Lung microvascular endothelial cell (primary cell): Measurements from ENCODE around the gene PAWR. TPM values are rescaled to one million over a fixed set of nuclear protein-coding genes. Genes with fewer than 3 reads are reported as not detected.

Source experiments
- DNase-seq, 2 donors: peaks; one replicate each; pipeline versions ENCODE4 v3.0.0 to v3.0.0-alpha.2; 2010; ENCODE audit warnings: low read depth in 2 of 2
- total RNA-seq: library from RNA; depleted of rRNA; stranded (reverse); fragments of >200 nt; gene quantifications from 2 replicates; pipeline ENCODE4 v1.2.1, GENCODE V29; 2014

PAWR gene, protein sequence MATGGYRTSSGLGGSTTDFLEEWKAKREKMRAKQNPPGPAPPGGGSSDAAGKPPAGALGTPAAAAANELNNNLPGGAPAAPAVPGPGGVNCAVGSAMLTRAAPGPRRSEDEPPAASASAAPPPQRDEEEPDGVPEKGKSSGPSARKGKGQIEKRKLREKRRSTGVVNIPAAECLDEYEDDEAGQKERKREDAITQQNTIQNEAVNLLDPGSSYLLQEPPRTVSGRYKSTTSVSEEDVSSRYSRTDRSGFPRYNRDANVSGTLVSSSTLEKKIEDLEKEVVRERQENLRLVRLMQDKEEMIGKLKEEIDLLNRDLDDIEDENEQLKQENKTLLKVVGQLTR
- total RNA-seq: 49.3 and 128 TPM in 2 replicates

DNA sequence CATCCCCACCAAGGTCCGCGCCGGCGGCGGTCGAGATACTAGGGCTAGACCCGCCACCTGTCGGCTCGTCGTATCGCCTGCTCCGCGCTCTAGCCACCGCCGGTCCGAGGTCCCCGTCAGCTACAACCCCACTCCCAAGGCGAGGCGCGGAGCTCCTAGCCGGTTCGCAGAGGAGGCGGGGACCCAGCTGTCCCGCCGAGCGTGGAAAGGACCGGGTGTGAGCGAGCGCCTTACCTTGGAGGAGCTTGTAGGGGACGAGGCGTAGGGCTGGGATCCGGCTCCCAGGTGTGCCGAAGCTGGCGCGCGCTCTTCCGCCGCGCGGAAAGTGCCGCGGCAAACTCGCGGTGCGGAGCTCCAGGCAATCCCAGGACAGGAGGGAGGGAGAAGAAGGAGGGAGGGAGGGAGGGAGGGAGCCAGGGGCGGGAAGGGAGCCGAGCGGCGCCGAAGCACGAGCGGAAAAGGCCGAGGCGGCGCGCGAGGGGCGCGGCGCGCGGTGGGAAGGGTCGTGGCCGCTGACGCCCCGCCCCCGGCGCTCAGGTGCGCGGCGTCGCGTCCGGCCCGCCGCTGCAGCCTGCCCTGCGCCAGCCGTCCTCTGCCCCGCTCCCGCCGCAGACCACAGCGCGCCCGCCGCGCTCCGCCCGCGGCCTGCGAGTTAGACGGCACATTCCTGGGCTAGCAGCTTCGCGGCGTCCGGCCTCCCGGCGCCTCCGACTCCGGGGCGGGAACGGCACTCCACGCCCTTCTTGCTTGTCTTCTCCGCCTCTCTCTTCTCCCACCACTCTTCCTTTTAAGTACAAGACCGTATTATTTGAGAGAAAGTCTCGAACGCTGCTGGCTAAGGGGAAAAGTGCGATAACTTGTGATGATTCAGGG lies at the start of gene PAWR:
TSS of gene PAWR (minus strand) at position 327 of the 873 bp plus-strand sequence. CDS start 720 bp downstream, outside the sequence.
- peak; percentile 86 to 88 for DNase-seq

DNA sequence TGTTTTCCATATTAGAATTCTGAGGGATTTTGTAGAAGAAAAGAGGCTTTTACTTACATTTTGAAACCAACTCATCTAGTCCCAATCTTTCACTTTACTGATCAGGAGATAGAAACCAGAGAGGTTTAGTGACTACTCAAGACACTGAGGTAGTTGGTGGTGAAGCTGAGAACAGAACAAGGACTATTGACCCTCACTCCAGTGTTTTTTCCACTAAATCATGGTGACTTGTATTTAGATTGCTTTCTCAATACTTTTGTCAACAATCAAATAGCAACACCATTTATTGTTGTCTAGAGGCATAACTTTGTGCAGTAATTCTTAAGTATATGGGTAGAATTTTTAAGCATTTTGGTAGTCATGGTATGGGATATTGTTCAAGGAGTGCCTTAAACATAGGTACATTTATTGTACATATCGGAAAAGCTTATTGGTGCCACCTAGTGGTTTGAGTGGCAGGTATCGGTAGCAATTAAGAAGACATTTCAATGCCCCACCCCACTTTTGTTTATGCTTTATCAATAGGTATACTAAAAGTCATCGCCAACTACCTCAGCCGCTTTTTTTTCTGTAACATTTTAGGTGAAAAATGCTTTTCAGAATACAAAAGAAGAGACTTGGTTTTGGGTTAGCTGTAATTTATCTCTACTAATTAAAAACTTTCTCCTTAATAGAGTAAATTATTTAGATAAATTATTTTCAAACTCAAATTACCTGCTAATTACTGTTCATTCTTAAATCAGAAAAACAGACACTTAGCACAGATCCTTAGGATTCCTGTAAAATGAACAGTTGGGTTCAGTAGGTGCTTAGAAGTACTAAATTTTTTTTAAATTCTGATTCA lies 47.3 kb upstream of the PAWR start:
- peak; percentile 80 to 82 for DNase-seq

DNA sequence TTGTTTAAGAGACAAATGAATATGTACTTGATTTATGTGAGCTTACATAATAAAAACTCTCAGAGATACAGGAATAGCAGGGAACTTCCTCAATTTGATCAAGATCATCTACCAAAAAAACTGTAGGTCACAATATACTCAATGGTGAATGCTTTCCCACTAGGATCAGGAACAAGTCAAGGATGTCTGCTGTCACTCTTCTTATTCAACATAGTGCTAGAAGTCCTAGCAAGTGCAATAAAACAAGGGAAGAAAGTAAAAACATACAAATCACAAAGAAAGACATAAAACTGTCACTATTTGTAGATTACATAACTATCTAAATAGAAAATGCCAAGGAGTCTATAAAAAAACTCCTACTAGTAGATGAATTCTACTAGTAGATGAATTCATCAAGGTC lies 41.9 kb upstream of the PAWR start:
- no peak for DNase-seq

DNA sequence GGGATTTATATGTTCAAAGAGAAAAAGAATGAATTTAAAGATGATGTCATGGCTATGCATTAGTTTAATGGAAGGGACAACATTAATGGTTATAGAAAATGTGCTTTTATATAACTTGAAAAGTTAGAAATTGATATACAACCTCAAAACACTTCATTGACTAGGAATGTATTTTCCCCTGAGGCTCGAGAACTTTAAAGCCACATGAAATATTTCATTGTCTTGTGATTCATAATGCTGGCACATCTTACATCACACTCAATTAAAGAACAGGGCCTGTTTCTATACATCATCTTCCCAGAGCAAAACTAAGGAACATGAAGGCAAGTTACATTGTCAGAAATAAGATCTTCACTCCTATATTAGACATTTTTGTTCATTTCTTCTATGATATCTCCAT lies 35.2 kb upstream of the PAWR start:
- DNase-seq: peak in 1 of 2 donors; percentile 6

DNA sequence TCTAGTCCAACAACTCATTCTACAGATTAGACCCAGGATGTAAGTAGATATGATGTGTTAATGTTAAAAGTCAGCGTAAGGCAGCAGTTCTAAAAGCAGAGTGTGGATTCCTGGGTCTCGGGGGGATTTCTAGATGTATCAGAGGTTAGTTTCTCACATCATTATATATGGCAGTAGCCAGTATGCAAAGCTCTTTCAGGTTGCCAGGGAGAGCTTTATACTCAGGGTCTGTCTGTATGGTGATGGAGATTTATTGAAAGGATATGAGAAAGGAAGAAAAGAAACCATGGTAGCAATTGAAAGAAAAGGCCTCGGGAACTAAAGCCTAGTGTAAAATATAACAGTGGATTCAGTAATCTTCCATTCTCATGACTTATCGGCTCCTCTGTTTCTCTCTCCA lies 26.2 kb upstream of the PAWR start:
- no peak for DNase-seq

DNA sequence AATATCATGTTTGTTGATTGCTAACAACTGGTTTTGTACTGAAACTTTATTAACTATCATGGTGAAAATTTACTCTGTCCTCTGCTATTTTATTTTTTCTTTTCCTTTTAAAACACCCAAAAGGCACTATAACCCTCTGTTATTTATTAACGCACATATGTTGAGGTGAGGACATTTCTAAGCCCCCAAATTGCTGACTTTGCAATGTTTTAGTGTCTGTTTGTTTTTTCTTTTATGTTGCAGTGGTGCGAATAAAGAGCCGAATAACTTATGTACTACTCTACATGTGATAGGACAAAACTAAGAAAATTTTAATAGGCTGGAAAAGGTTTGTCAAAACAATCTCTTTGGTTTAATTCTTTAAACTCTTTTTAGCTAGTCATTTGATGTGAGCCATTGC lies 24.5 kb upstream of the PAWR start:
- DNase-seq: no peak

DNA sequence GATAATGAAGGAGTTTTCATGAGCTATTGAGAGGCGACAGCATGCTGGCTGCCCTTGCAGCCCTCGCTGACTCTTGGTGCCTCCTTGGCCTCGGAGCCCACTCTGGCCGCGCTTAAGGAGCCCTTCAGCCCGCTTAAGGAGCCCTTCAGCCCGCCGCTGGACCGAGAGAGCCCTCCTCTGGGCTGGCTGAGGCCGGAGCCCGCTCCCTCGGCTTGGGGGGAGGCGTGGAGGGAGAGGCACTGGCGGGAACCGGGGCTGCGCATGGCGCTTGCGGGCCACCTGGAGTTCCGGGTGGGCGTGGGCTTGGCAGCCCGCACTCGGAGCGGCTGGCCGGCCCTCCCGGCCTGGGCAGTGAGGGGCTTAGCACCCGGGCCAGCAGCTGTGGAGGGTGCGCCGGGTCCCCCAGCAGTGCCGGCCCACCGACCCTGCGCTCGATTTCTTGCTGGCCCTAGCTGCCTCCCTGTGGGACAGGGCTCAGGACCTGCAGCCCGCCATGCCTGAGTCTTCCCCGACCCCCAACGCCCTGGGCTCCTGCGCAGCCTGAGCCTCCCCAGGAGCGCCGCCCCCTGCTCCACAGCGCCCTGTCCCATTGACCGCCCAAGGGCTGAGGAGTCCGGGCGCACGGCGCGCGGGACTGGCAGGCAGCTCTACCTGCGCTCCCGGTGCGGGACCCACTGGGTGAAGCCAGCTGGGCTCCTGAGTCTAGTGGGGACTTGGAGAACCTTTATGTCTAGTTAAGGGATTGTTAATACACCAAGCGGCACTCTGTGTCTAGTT lies 20.1 kb upstream of the PAWR start:
- DNase-seq: no peak

DNA sequence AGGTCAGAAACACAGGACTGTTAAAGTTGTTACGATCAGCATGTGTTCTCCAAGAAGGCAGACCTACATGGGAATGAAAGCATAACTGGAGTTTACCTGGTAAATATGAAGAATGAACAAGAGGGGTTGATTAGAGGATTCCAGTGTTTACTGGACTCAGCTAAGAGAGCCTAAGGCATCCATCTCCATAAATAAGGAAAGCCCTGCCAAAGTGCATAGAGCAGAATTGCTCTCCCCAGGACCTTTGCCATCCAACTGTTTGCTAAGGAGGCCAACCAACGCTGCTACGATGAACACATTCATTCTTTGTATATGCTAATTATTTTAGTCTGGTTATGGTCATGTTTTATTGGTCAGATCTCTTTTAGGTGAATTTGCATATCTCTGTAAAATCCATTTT lies 17.1 kb upstream of the PAWR start:
- no peak for DNase-seq

DNA sequence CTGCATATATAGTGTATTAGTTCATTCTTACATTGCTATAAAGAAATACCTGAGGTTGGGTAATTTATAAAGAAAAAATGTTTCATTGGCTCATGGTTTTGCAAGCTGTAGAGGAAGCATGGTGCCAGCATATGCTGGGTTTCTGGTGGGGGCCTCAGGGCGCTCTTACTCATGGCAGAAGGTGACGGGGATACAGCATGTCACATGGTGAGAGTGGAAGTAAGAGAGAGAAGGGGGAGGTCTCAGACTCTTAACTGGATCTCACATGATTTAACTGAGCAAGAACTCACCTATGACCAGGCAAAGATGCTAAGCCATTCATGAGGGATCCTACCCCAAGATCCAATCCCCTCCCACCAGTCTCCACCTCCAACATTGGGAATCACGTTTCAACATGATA lies 15.9 kb upstream of the PAWR start:
- DNase-seq: no peak

DNA sequence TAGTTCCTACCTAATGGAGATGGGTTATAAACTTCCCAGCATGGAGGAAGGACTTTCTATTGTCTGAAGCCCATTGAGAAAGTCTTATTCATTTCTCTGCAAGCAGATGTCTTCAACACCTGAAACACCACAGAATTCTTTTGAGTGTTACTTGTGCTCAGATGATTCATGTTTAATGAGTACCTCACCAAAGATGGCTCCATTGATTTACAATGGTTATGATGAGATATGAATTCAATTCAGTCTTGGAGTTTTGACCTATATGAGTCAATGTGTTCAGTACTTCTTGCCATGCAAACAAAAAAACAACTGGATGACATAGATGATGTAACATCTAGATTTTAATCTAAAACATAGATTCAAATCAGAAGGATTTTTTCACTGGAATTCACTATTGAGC lies 15.4 kb upstream of the PAWR start:
- no peak for DNase-seq

DNA sequence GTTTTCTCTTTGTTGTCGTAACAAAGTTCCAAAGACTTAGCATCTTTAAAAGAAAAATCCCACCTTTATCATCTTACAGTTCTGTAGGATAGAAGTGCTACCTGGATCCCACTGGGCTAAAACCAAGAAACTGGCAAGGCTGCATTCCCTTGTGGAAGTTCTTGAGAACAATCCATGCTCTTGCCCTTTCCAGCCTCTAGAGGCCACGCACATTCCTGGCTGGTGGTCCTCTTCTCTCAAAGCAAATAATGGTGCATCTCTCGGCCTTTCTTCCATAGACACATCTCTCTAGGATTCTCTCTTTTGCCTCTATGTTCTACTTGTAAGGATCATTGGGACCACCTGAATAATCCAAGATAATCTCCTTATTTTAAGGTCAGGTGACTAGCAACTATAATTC lies 8.2 kb upstream of the PAWR start:
- no peak for DNase-seq

DNA sequence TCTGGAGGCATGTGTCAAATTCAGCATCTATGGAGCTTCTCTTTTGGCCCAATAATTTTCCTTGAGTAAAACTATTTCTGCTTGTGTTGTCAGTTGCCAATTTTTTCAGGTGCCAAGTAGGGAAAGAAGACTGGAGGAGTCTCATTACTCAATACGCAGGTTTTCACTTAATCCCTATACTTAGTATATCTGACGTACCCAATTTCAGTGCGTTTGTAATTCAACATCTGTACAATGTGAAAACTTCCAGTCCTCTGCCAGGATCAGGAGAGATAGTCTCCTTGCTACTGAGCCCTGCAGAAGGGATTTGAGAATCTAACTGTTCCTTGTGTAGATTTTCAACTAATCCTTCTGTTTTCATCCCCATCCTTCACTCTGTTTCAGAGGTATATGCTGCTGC lies 5.7 kb upstream of the PAWR start:
- no peak for DNase-seq

DNA sequence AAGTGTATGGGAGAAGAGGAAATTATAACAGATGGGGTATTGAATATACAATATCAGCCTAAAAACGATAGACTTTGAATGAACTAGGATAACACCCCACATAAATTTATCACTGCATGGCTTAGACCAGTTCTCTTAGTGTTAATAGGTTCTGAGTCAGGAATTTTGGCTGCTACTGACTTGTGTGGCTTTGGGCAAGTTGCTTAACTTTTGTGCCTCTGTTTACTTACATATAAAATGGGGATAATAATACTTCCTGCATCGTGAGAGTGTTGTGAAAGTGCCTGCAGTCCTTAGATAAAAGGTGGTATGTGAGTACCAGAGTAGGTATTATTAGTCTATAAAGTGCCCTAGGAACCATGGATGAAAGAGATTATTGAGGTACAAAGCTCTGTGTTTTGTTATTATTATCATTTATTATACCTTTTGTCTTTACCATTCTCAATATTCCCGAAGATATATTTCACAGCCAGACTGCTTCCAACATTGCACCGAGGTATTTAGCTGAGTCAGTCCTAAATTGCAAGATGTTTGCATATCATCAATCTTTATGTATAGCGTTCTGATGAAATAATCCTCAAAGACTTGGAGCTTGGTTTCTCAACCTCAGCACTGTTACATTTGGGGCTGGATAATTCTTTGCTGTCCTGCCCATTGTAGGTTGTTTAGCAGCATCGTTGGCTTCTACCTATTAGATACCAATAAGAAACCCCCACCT lies 2.3 kb upstream of the PAWR start:
- DNase-seq: no peak

DNA sequence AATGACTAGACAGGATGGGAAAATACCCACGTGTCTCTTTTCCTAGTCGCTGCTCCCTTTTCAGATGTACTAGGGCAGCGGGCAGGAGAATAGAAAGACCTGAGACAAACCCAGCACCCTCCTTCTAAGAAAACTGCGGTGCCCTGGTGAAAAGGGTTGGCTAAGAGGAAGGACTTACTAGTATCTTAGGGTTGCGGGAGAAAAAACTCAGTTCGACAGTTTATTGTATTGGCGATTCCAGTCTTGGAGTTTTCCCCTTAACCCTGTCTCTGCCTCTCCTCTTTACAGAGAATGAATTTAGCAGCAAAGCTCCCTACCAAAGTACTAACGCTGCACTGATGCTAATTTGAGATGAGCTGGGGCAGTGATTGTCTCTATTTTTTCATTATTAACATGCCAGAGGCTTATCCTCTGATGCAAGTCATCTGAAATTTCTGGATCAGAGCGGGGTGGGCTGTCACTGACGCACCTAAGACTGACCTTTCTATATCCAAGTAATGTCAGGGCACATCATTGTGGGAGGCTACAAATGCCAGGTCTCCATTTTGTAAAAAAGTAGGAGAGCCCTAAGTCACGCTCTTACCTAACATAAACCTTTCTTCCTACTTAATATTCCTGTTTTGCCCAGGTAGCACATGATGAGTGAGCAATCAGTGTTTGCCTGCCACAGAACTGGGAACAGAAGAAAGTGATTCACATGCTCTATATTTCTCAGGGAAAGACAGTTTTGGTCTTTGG lies 916 bp upstream of the PAWR start:
- DNase-seq: peak in 1 of 2 donors; percentile 76

DNA sequence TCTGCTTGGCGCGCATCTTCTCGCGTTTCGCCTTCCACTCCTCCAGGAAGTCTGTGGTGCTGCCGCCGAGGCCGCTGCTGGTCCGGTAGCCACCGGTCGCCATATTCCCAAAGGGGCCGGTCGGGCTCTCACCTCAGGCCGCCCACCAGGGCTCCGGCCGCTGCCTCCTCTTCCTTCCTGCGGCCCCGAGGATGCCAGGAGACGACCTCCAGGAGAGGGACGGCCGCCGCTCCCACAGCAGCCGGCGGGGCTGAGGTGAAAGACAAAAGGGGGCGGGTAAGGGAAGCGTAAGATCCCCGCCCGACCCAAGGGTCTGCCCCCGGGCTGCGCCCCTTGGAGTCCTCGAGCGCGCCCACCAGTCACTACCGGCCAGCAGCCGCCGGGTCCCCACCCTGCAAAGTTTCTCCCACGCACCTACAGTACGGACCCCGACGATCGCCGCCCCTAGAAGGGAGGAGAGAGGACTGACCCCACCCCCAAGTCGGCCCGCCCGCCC lies 574 bp downstream of the PAWR start:
- DNase-seq: peak; percentile 50 to 62

DNA sequence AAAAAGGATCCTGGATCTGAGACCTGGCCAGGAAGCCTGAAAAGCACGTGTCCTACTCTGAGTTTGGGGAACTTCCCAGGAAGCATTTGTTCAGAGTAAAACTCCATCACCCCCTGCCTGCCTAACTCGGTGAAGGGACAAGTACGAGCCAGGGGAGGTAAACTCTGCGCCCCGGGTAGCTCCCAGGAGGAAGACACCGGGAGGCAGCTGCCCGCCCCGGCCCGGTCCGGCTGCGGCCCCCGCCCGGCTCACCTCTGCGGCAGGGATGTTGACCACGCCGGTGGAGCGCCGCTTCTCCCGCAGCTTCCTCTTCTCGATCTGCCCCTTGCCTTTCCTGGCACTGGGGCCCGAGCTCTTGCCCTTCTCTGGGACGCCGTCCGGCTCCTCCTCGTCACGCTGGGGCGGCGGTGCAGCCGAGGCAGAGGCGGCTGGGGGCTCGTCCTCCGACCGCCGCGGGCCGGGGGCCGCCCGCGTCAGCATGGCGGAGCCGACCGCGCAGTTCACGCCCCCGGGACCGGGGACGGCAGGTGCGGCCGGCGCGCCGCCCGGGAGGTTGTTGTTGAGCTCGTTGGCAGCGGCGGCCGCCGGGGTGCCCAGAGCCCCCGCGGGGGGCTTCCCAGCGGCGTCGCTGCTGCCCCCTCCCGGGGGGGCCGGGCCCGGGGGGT lies 1.2 kb downstream of the PAWR start:
- DNase-seq: peak; percentile 75 to 76

DNA sequence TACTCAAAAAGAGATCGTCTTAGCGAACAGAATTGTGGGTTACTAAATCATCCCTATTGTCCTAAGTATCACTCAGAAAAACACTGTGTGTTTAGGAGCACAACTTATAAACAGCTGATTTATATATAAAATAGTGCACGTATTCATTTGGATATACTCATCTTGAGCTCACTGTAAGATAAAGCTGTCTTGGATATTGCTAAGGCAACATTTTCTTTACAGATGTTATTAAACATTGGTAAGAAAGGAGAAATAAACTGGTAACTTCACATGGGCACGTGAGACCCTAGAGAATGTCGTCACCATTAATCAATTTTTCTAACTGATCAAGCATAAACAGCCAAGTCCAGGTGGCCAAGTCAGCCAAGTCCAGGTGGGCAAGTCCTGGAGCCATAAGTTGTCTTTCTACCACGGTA lies 1.7 kb downstream of the PAWR start:
- peak in 1 of 2 donors; percentile 11 for DNase-seq

DNA sequence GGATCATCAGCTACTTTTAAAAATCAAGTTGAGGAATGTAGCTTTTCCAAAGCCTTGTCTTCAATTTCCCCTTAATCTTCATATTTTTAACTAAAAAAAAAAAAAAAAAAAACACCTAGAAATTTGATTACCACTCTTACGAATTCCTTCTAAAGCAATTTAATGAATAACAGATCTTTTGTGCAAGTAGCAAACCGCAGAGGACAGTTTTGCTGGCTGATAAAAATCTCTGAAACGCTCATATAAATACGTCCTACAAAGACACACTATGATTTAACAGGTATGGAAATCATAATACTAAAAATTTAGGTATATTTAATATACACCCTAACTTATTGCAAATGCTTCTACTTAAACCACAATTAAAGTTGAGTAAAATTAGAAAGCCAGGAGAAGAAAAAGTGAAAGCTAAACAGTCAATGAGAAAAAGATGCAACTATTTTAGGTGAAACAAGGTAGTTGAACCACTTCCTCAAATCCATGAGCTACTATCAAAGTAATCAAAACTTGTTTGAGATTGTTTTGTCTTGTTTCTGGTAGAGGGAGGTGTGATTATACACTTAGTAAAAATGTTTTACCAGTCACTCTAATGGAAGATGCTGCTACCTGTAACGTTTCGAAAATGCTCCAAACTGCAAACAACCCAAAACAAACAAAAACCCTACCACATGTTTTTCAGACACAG lies 2.2 kb downstream of the PAWR start:
- no peak for DNase-seq
